Measurements from ENCODE around the gene PDSS2. TPM values are rescaled to one million over a fixed set of nuclear protein-coding genes. Genes with fewer than 3 reads are reported as not detected.

PDSS2 gene
- total RNA-seq, 4 donors from 2014 or later: 6.5 to 12.2 (median 9.0) TPM

DNA sequence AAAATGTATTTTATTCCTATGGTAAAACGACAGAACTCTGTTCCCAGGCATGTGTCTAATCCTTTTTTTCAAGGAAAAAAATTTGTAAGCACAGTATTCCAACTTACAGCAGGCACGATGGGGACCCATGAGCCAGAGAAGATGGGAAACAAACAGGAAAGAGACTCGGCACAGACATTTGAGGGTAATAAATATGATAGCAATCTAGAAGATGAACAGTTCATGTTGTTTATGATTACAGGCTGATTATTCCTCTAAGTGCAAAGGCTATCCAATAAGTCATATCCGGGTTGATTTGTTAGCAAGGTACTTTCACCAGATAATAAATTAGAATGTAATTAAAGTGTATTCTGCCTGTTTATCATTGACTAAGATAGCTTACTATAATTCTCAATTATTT, 43.2 kb downstream of the PDSS2 start:
- no peak for ATAC-seq
- H3K27me3 ChIP-seq: no peaks in the 10 kb centered on the region
- peaks cover 0 to 12% (median 0%) of the 10 kb centered on the region in 3 donors for H3K4me1 ChIP-seq
- H3K9me3 ChIP-seq: no peaks in the 10 kb centered on the region
- WGBS, 2 donors (ENCODE audit: low coverage in 1 of 2): 82 to 84% methylated on average over 4 of the region's 4 CpGs
- no peak for TF ChIP-seq POLR2A (IDR thresholded peaks at IDR 0.05)
- no peak for TF ChIP-seq EP300 (IDR thresholded peaks at IDR 0.05)
- TF ChIP-seq, protein P1, sequence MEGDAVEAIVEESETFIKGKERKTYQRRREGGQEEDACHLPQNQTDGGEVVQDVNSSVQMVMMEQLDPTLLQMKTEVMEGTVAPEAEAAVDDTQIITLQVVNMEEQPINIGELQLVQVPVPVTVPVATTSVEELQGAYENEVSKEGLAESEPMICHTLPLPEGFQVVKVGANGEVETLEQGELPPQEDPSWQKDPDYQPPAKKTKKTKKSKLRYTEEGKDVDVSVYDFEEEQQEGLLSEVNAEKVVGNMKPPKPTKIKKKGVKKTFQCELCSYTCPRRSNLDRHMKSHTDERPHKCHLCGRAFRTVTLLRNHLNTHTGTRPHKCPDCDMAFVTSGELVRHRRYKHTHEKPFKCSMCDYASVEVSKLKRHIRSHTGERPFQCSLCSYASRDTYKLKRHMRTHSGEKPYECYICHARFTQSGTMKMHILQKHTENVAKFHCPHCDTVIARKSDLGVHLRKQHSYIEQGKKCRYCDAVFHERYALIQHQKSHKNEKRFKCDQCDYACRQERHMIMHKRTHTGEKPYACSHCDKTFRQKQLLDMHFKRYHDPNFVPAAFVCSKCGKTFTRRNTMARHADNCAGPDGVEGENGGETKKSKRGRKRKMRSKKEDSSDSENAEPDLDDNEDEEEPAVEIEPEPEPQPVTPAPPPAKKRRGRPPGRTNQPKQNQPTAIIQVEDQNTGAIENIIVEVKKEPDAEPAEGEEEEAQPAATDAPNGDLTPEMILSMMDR (IDR thresholded peaks at IDR 0.05): no peak
- no peak for TF ChIP-seq POLR2AphosphoS5 (IDR thresholded peaks at IDR 0.05)
- no peak overlapping the region for H3K27ac ChIP-seq
- no peaks in the 10 kb centered on the region for H3K36me3 ChIP-seq
- H3K4me3 ChIP-seq: no peak overlapping the region

DNA sequence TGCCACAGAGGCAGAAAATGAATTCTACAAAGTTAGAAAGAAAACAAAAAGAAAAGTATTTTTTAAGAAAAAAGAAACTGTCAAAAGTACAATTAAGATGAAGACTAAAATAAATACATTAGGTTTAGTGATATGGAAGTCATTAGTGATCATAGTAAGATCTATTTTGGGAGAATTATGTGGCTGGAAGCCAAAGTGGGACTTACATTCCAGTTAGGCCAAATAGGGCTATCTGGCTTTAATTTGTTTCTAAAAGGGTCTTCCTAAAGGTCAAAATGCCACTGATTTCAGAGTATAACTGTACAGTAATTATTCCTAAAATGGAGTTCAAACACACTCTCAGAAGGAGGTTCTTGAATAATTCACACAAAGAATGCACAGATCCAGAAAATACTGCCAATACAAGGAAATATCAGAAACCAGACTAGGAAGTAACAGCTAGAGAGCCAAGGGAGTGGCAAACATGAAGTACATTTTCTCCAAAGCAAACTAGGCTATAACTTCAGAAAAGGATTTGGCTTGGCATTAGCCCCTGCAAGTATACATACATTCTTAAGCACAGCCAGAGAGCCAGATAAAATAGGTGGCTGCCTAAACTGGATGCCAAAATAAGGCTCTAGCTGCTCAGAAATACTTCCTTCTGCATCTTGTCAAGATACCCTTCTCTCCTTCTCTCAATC, 45.3 kb downstream of the PDSS2 start:
- no peak overlapping the region for H3K4me3 ChIP-seq
- H3K36me3 ChIP-seq: no peaks in the 10 kb centered on the region
- TF ChIP-seq POLR2AphosphoS5 (IDR thresholded peaks at IDR 0.05) (no peak), POLR2A (IDR thresholded peaks at IDR 0.05) (no peak), EP300 (IDR thresholded peaks at IDR 0.05) (no peak)
- TF ChIP-seq, protein P1 (IDR thresholded peaks at IDR 0.05): no peak
- peaks cover 0 to 12% (median 0%) of the 10 kb centered on the region in 3 donors for H3K4me1 ChIP-seq
- no peaks in the 10 kb centered on the region for H3K27me3 ChIP-seq
- H3K9me3 ChIP-seq: no peaks in the 10 kb centered on the region
- H3K27ac ChIP-seq: no peak overlapping the region
- no peak for ATAC-seq

DNA sequence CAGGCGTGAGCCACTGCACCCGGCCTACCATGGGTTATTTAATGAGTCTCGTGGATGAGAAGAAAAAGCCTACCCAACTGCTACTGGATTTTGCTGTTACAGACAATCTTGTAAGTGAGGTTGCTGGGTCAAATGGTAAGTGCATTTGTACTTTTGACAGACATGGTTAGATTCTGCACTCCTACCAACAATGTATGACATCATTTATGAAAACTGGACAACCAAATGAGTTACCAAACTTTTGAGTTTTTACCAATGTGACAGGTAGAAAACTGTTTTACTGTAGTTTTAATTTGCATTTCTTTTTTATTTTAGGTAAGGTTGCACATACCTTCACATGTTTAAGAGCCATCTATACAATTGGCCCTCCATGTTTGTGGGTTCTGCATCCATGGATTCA, 48.2 kb downstream of the PDSS2 start:
- H3K4me3 ChIP-seq: no peak overlapping the region
- no peaks in the 10 kb centered on the region for H3K36me3 ChIP-seq
- ATAC-seq: no peak
- H3K27ac ChIP-seq: no peak overlapping the region
- TF ChIP-seq EP300 (IDR thresholded peaks at IDR 0.05) (no peak), POLR2AphosphoS5 (IDR thresholded peaks at IDR 0.05) (no peak), POLR2A (IDR thresholded peaks at IDR 0.05) (no peak)
- TF ChIP-seq, protein P1 (IDR thresholded peaks at IDR 0.05): no peak
- H3K27me3 ChIP-seq: no peaks in the 10 kb centered on the region
- WGBS, 2 donors (ENCODE audit: low coverage in 1 of 2): 100% methylated on average over 2 of the region's 3 CpGs; no CpG with 5 or more reads in 1 of the 2 donors
- peaks cover 0 to 12% (median 0%) of the 10 kb centered on the region in 3 donors for H3K4me1 ChIP-seq
- no peaks in the 10 kb centered on the region for H3K9me3 ChIP-seq

DNA sequence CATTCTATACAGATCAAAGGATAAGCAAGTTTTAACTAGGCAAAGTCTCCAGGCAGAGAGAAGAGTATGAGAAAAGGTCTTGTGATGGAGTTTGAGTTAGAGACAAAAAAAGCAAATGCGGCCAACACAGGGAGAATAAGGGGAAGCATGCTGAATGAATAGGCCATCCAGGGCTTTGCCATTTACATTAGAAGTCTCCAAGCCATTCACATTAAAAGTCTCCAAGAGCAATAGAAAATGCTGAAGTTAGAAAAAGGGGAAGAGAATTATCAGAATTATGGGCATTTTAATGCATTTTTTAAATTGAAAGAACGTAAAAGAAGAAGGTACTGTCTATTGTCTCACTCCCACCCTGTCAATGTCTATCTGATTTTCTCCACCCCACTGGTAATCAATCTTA, 49.4 kb downstream of the PDSS2 start:
- TF ChIP-seq POLR2A (IDR thresholded peaks at IDR 0.05) (no peak), EP300 (IDR thresholded peaks at IDR 0.05) (no peak), POLR2AphosphoS5 (IDR thresholded peaks at IDR 0.05) (no peak)
- TF ChIP-seq, protein P1 (IDR thresholded peaks at IDR 0.05): no peak
- H3K27me3 ChIP-seq: no peaks in the 10 kb centered on the region
- WGBS, 2 donors (ENCODE audit: low coverage in 1 of 2): 84 to 86% methylated on average over 2 of the region's 2 CpGs
- H3K4me1 ChIP-seq: peaks cover 0 to 12% (median 0%) of the 10 kb centered on the region in 3 donors
- ATAC-seq: no peak
- no peak overlapping the region for H3K4me3 ChIP-seq
- H3K27ac ChIP-seq: no peak overlapping the region
- H3K9me3 ChIP-seq: peaks cover 0 to 3% (median 0%) of the 10 kb centered on the region in 3 donors
- no peaks in the 10 kb centered on the region for H3K36me3 ChIP-seq

DNA sequence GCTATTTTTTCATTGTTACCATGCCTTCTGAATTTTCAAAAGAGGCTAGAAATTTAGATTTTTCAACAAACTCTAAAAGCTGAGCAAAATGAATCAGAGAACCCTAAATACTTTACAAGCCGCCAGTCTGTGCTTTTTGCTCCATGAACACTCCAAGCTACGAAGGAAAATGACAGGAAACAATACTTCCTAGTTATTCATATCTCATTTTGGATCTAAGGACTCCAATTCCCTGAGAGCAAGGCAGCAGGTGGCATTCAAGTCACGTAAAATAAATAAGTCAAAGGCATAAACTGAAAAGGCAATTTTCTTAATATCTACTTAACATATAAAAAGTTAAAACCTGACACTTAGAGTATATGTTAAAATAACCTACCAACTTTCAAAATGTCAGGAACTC, 50.6 kb downstream of the PDSS2 start:
- Histone ChIP-seq H3K36me3 (peaks cover 0 to under 1% of the 10 kb centered on the region in 2 donors), H3K27ac (no peak overlapping the region), H3K9me3 (peaks cover 0 to 12% (median 0%) of the 10 kb centered on the region in 3 donors), H3K27me3 (no peaks in the 10 kb centered on the region), H3K4me3 (no peak overlapping the region), H3K4me1 (peaks cover 0 to 2% (median 0%) of the 10 kb centered on the region in 3 donors)
- ATAC-seq: no peak
- TF ChIP-seq EP300 (IDR thresholded peaks at IDR 0.05) (no peak), POLR2AphosphoS5 (IDR thresholded peaks at IDR 0.05) (no peak), POLR2A (IDR thresholded peaks at IDR 0.05) (no peak)
- TF ChIP-seq, protein P1 (IDR thresholded peaks at IDR 0.05): no peak
- WGBS, 2 donors (ENCODE audit: low coverage in 1 of 2): 65 to 83% methylated on average over 3 of the region's 3 CpGs

All from gastroesophageal sphincter (tissue), 4 donors.